GM12878 (cell line): ENCODE measurements around the gene RETREG3. TPM values are rescaled to one million over a fixed set of nuclear protein-coding genes. Genes with fewer than 3 reads are reported as not detected.

Experiments used
- ATAC-seq: fragments of 200-7000 bp; cut with Tn5 transposase; 3 replicates; pipeline ENCODE4 v1.9.1; 2020; ENCODE audit warnings: mild to moderate bottlenecking, moderate library complexity
- BruUV-seq: library from RNA; stranded (reverse); fragments of 400-500 nt; replicated peaks from 2 replicates; lab custom pipeline; 2021; lab: Mats Ljungman, UMichigan
- CTCF ChIA-PET: fragments of 300-600 bp; sonication (Branson Sonifier 250); formaldehyde crosslinking; extraction: SDS; loops from one replicate; lab custom pipeline; 2021; ENCODE audit warnings: inconsistent platforms; lab: Yijun Ruan, JAX
- POLR2A ChIA-PET: fragments of 350-600 bp; formaldehyde crosslinking; extraction: SDS; loops from one replicate; lab custom pipeline; 2021; ENCODE audit warnings: inconsistent platforms; lab: Charles Lee
- RAD21 ChIA-PET: fragments of 300-600 bp; sonication (Branson Sonifier 250); formaldehyde crosslinking; loops from one replicate; lab custom pipeline; 2023; ENCODE audit warnings: antibody characterized with exemption; ENCODE audit not compliant: unreplicated experiment; lab: Charles Lee
- SMC1A ChIA-PET: fragments of 300-600 bp; sonication (Branson Sonifier 250); formaldehyde crosslinking; loops from one replicate; lab custom pipeline; 2023; ENCODE audit not compliant: unreplicated experiment, uncharacterized antibody; lab: Charles Lee
- DNase-seq: peaks from one replicate; pipeline ENCODE4 v3.0.0-alpha.2; 2011; ENCODE audit warnings: low read depth, low spot score
- FAIRE-seq: peaks from 3 replicates; lab custom pipeline; 2011; peaks lifted over from hg19 to GRCh38; lab: Jason Lieb, UNC
- H2AFZ ChIP-seq: 2 replicates; pipeline ENCODE4 v1.6.0; 2011; ENCODE audit warnings: low read depth, low read length, control low read depth; ENCODE audit not compliant: control insufficient read depth
- H3K27ac ChIP-seq: 2 replicates; pipeline ENCODE4 v1.5.1; 2011; ENCODE audit warnings: control low read depth; ENCODE audit not compliant: control insufficient read depth, insufficient read depth
- H3K27me3 ChIP-seq, 2 experiments: replicated peaks in 1 of 2; 2 replicates each; pipeline versions ENCODE4 v1.6.0 to v1.6.1; 2011; ENCODE audit warnings: low read length in 1 of 2; ENCODE audit not compliant: control insufficient read depth in 2 of 2, insufficient read depth in 2 of 2
- H3K36me3 ChIP-seq, 2 experiments: 2 replicates each; pipeline ENCODE4 v1.5.1; 2011; ENCODE audit warnings: low read length in 1 of 2; ENCODE audit not compliant: control insufficient read depth in 2 of 2, insufficient read depth in 2 of 2
- H3K4me1 ChIP-seq: 2 replicates; pipeline ENCODE4 v1.6.1; 2011; ENCODE audit warnings: mild to moderate bottlenecking, low read length, moderate library complexity, mixed read lengths; ENCODE audit not compliant: control insufficient read depth, insufficient read depth
- H3K4me2 ChIP-seq: 2 replicates; pipeline ENCODE4 v1.6.0; 2011; ENCODE audit warnings: control low read depth; ENCODE audit not compliant: control insufficient read depth, insufficient read depth
- H3K4me3 ChIP-seq: fragments of 200-600 bp; sonication (generic); 2 replicates; pipeline ENCODE4 v1.5.1; 2016
- H3K79me2 ChIP-seq: 2 replicates; pipeline ENCODE4 v1.6.0; 2011; ENCODE audit warnings: low read length; ENCODE audit not compliant: control insufficient read depth, insufficient read depth
- H3K9ac ChIP-seq: 2 replicates; pipeline ENCODE4 v1.8.0; 2011; ENCODE audit warnings: low read length, control low read depth, mixed read lengths; ENCODE audit not compliant: control insufficient read depth, insufficient read depth
- H3K9me3 ChIP-seq: replicated peaks from 3 replicates; pipeline ENCODE4 v1.5.1; 2011; ENCODE audit warnings: mild to moderate bottlenecking, low read length; ENCODE audit not compliant: control insufficient read depth, insufficient read depth
- H4K20me1 ChIP-seq: 2 replicates; pipeline ENCODE4 v1.6.0; 2011; ENCODE audit not compliant: control insufficient read depth, insufficient read depth
- FOXM1 ChIP-seq: IDR thresholded peaks from 2 replicates; pipeline ENCODE4 v1.6.1; 2012; ENCODE audit warnings: low read depth, mild to moderate bottlenecking, inconsistent platforms, low read length, moderate library complexity
- GABPA ChIP-seq: IDR thresholded peaks from 2 replicates; pipeline ENCODE4 v1.6.1; 2014; ENCODE audit warnings: antibody characterized with exemption, low read depth, mild to moderate bottlenecking, inconsistent platforms
- GATAD2B ChIP-seq: fragments of 450-650 bp; conservative IDR thresholded peaks from 2 replicates; pipeline ENCODE4 v1.6.1; 2017; ENCODE audit warnings: low read depth, mild to moderate bottlenecking, moderate library complexity
- HDAC6 ChIP-seq: fragments of 200-600 bp; sonication (generic); IDR thresholded peaks from one replicate; pipeline ENCODE4 v1.8.0; 2017; ENCODE audit warnings: antibody characterized with exemption; ENCODE audit not compliant: unreplicated experiment
- IRF4 ChIP-seq: IDR thresholded peaks from 2 replicates; pipeline ENCODE4 v1.6.1; 2011; ENCODE audit warnings: low read depth, low read length
- LARP7 ChIP-seq: fragments of 450-650 bp; IDR thresholded peaks from 2 replicates; pipeline ENCODE4 v1.6.1; 2017; ENCODE audit warnings: mild to moderate bottlenecking
- NFYA ChIP-seq: IDR thresholded peaks from 2 replicates; pipeline ENCODE4 v1.6.1; 2011; ENCODE audit warnings: low read depth, mild to moderate bottlenecking, low read length, improper control_type of control experiment, borderline replicate concordance
- NFYB ChIP-seq: IDR thresholded peaks from 2 replicates; pipeline ENCODE4 v1.6.1; 2011; ENCODE audit warnings: low read depth, mild to moderate bottlenecking, low read length, improper control_type of control experiment, moderate library complexity; ENCODE audit not compliant: insufficient read depth
- NR2F1 ChIP-seq: fragments of 450-650 bp; conservative IDR thresholded peaks from 2 replicates; pipeline ENCODE4 v1.6.1; 2017; ENCODE audit warnings: mild to moderate bottlenecking
- PAX5 ChIP-seq: IDR thresholded peaks from 2 replicates; pipeline ENCODE4 v1.6.1; 2011; ENCODE audit warnings: low read depth, low read length, borderline replicate concordance
- RCOR1 ChIP-seq: conservative IDR thresholded peaks from 2 replicates; pipeline ENCODE4 v1.6.1; 2012; ENCODE audit warnings: low read depth, low read length, improper control_type of control experiment
- RELA ChIP-seq: fragments of 450-650 bp; IDR thresholded peaks from 2 replicates; pipeline ENCODE4 v1.8.0; 2014; ENCODE audit warnings: borderline replicate concordance; ENCODE audit not compliant: partially characterized antibody
- TBL1XR1 ChIP-seq: IDR thresholded peaks from 2 replicates; pipeline ENCODE4 v1.6.1; 2012; ENCODE audit warnings: low read depth, low read length, improper control_type of control experiment
- WGBS: methylation state at CpG from one replicate; pipeline ENCODE4 v1.1.6; 2016; ENCODE audit warnings: low lambda C conversion rate; ENCODE audit not compliant: insufficient replicate concordance, insufficient coverage; ENCODE audit errors: missing lambda C conversion rate; 5-methylcytosine and 5-hydroxymethylcytosine counted together
- in situ Hi-C: fragments of 300-500 bp; cut with MboI; formaldehyde crosslinking; loops from 9 replicates; pipeline ENCODE4 v1.14.3; 2018; ENCODE audit warnings: mixed read lengths
- intact Hi-C: fragments of 100-400 bp; cut with micrococcal nuclease; formaldehyde crosslinking; loops from one replicate; pipeline ENCODE4 v1.14.2; 2022; ENCODE audit not compliant: unreplicated experiment
- polyA plus RNA-seq, 11 experiments: library from polyadenylated mRNA; depleted of rRNA in 4 of 11; unstranded in 6 of 11; stranded (reverse) in 5 of 11; fragments of >200 nt; fragmentation: Nextera tagmentation in 4 of 11; fragmentation: Illumina TruSeq in 1 of 11; extraction: Ambion mirVana in 4 of 11; extraction: Trizol in 1 of 11; gene quantifications; 1 replicate in 1 of 11; 2 replicates in 10 of 11; pipeline versions ENCODE4 v1.2.1 to v1.2.3, GENCODE V29; 2011 to 2016; ENCODE audit warnings: inconsistent platforms in 2 of 11, missing spikeins in 2 of 11, low read depth in 1 of 11
- total RNA-seq, 4 experiments: library from RNA; depleted of rRNA in 3 of 4; stranded (reverse); fragments of >200 nt in 3 of 4; fragmentation: Illumina TruSeq in 1 of 4; extraction: Trizol in 1 of 4; gene quantifications; 2 replicates each; pipeline versions ENCODE4 v1.2.1 to v1.2.3, GENCODE V29; 2013 to 2021
- TF ChIP-seq, protein P1 (sequence below): fragments of 450-650 bp; IDR thresholded peaks from 2 replicates; pipeline ENCODE4 v1.6.1; 2017; ENCODE audit warnings: low read depth, mild to moderate bottlenecking, moderate library complexity
- TF ChIP-seq, protein P2 (sequence below): fragments of 450-650 bp; IDR thresholded peaks from 2 replicates; pipeline ENCODE4 v1.6.1; 2017; ENCODE audit warnings: mild to moderate bottlenecking, moderate library complexity
- TF ChIP-seq, protein P3 (sequence below): IDR thresholded peaks from 2 replicates; pipeline ENCODE4 v1.6.1; 2011; ENCODE audit warnings: low read depth, mild to moderate bottlenecking, low read length, moderate library complexity, borderline replicate concordance; ENCODE audit errors: extremely low read depth

Gene RETREG3
- total and polyA plus RNA-seq, 10 of the 15 experiments (the other 5 are each of a cell fraction or from before 2014, with no cell fraction given) = 7.0 to 50.6 (median 27.3) TPM

DNA sequence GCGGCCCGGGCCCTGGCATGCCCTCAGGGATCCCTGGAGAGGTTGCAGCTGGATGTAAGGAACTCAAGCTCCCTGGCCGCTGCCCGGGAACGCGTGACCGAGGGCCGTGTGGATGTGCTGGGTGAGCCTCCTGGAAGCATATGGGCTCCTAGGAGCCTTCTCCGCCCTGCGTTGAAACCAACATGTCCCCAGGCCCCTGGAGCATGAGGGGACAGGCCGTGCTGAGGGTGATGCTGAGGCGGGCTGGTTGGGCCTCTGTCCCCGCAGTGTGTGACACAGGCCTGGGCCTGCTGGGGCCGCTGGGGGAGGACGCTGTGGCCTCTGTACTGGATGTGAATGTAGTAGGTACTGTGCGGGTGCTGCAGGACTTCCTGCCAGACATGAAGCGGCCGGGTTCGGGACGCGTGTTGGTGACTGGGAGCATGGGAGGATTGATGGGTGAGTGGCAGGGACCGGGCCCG is 62.1 kb downstream of the RETREG3 start:
- H3K4me2 ChIP-seq = no peak overlapping the region
- H3K4me3 ChIP-seq = no peak overlapping the region
- intact Hi-C loops = loop anchor here (5.0 kb wide), 1 partner anchor 215 kb away; the partner anchor contains the start of gene RAMP2
- ChIA-PET SMC1A (interaction anchor here (1.5 to 2.0 kb wide), 3 partner anchors 10 to 277 kb away, joined by 5 to 8 read pairs (median 5); partner anchors contain the start of genes BECN1, MLX and NAGLU), RAD21 (interaction anchor here (0.8 kb wide), 1 partner anchor 11 kb away, joined by 3 read pairs; no protein-coding TSS in a partner anchor), POLR2A (no interaction called here), CTCF (interaction anchor here (1.1 to 3.0 kb wide), 4 partner anchors 11 to 58 kb away, joined by 3 to 21 read pairs (median 6); partner anchors contain the start of gene NAGLU)
- no peaks in the 10 kb centered on the region for H3K27me3 ChIP-seq
- no peaks in the 10 kb centered on the region for H3K79me2 ChIP-seq
- BruUV-seq = no TSS peak
- no peak for DNase-seq
- ATAC-seq = no peak
- no peak for FAIRE-seq
- 95% methylated on average over 23 of the region's 23 CpGs for WGBS
- H2AFZ ChIP-seq = no peak overlapping the region
- peaks cover 11% of the 10 kb centered on the region for H3K4me1 ChIP-seq
- H3K9ac ChIP-seq = no peak overlapping the region
- H3K36me3 ChIP-seq = no peaks in the 10 kb centered on the region; a peak in 2 of 4 replicates
- H3K9me3 ChIP-seq = no peaks in the 10 kb centered on the region
- H4K20me1 ChIP-seq = no peaks in the 10 kb centered on the region
- no peak overlapping the region for H3K27ac ChIP-seq
- in situ Hi-C loops = no loop called here
- TF ChIP-seq, protein P1, sequence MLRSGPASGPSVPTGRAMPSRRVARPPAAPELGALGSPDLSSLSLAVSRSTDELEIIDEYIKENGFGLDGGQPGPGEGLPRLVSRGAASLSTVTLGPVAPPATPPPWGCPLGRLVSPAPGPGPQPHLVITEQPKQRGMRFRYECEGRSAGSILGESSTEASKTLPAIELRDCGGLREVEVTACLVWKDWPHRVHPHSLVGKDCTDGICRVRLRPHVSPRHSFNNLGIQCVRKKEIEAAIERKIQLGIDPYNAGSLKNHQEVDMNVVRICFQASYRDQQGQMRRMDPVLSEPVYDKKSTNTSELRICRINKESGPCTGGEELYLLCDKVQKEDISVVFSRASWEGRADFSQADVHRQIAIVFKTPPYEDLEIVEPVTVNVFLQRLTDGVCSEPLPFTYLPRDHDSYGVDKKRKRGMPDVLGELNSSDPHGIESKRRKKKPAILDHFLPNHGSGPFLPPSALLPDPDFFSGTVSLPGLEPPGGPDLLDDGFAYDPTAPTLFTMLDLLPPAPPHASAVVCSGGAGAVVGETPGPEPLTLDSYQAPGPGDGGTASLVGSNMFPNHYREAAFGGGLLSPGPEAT = no peak
- TF ChIP-seq RELA (no peak), IRF4 (no peak), RCOR1 (no peak), HDAC6 (no peak), GABPA (no peak), NFYB (no peak), NFYA (no peak), FOXM1 (no peak), PAX5 (no peak), GATAD2B (no peak), LARP7 (no peak), NR2F1 (no peak), TBL1XR1 (no peak)
- TF ChIP-seq, protein P2, sequence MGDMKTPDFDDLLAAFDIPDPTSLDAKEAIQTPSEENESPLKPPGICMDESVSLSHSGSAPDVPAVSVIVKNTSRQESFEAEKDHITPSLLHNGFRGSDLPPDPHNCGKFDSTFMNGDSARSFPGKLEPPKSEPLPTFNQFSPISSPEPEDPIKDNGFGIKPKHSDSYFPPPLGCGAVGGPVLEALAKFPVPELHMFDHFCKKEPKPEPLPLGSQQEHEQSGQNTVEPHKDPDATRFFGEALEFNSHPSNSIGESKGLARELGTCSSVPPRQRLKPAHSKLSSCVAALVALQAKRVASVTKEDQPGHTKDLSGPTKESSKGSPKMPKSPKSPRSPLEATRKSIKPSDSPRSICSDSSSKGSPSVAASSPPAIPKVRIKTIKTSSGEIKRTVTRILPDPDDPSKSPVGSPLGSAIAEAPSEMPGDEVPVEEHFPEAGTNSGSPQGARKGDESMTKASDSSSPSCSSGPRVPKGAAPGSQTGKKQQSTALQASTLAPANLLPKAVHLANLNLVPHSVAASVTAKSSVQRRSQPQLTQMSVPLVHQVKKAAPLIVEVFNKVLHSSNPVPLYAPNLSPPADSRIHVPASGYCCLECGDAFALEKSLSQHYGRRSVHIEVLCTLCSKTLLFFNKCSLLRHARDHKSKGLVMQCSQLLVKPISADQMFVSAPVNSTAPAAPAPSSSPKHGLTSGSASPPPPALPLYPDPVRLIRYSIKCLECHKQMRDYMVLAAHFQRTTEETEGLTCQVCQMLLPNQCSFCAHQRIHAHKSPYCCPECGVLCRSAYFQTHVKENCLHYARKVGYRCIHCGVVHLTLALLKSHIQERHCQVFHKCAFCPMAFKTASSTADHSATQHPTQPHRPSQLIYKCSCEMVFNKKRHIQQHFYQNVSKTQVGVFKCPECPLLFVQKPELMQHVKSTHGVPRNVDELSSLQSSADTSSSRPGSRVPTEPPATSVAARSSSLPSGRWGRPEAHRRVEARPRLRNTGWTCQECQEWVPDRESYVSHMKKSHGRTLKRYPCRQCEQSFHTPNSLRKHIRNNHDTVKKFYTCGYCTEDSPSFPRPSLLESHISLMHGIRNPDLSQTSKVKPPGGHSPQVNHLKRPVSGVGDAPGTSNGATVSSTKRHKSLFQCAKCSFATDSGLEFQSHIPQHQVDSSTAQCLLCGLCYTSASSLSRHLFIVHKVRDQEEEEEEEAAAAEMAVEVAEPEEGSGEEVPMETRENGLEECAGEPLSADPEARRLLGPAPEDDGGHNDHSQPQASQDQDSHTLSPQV = no peak
- TF ChIP-seq, protein P3, sequence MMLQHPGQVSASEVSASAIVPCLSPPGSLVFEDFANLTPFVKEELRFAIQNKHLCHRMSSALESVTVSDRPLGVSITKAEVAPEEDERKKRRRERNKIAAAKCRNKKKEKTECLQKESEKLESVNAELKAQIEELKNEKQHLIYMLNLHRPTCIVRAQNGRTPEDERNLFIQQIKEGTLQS = no peak
